ENCODE measurements around the gene TGFB1.
A peak's percentile ranks its signal among the peaks of the same experiment; 100 is the strongest.

The TGFB1 gene

DNA sequence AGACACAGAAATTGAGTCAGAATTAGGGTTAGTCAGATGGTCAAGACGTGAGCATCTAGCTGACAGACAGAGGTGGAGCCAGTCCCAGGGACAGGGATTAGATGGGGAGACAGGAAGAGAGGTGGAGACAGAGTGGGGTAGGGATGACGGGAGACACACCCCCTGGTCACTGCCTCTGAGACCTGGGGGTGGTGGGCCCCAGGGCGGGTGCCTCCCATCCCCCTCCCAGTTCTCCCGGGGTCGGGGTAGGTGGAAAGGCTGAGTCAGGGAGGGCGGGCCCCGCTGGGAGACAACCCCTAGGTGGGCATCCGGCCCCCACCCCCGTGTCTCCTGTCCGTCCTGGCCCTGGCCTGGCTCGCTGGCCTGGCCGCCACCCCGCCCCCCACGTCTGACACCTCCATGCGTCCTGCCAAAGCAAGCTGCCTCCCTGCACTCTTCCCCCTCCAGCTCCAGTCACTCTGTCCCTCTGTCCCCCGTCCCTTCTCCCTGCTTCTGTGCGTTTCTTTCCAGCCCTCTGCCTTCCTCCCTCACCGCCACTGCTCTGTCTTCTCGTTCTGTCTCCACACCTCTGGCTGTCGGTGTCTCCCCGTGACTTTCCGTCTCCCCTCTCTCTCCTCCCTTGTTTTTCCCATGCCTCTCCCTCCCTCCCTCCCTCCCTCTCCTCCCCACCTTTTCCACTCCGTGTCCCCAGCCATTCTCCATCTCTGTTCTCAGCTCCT, 28.6 kb downstream of the TGFB1 start:
- DNase-seq (ENCODE audit: low spot score): peak; percentile 84
- peak overlapping the region; percentile 97 for H3K27ac ChIP-seq
- TF ChIP-seq, protein P1, sequence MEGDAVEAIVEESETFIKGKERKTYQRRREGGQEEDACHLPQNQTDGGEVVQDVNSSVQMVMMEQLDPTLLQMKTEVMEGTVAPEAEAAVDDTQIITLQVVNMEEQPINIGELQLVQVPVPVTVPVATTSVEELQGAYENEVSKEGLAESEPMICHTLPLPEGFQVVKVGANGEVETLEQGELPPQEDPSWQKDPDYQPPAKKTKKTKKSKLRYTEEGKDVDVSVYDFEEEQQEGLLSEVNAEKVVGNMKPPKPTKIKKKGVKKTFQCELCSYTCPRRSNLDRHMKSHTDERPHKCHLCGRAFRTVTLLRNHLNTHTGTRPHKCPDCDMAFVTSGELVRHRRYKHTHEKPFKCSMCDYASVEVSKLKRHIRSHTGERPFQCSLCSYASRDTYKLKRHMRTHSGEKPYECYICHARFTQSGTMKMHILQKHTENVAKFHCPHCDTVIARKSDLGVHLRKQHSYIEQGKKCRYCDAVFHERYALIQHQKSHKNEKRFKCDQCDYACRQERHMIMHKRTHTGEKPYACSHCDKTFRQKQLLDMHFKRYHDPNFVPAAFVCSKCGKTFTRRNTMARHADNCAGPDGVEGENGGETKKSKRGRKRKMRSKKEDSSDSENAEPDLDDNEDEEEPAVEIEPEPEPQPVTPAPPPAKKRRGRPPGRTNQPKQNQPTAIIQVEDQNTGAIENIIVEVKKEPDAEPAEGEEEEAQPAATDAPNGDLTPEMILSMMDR (conservative IDR thresholded peaks at IDR 0.05; ENCODE audit: low read depth): no peak
- ChIA-PET POLR2A (ENCODE audit: low non-redundant PET) (no interaction called here), CTCF (no interaction called here)

GRCh38 chr19:41324231-41324702, 29.5 kb downstream of the TGFB1 start:
- DNase-seq (ENCODE audit: low spot score): no peak
- TF ChIP-seq, protein P1 (conservative IDR thresholded peaks at IDR 0.05; ENCODE audit: low read depth): no peak
- CTCF ChIA-PET: no interaction called here
- POLR2A ChIA-PET (ENCODE audit: low non-redundant PET): no interaction called here
- H3K27ac ChIP-seq: peak overlapping the region; percentile 97

DNA sequence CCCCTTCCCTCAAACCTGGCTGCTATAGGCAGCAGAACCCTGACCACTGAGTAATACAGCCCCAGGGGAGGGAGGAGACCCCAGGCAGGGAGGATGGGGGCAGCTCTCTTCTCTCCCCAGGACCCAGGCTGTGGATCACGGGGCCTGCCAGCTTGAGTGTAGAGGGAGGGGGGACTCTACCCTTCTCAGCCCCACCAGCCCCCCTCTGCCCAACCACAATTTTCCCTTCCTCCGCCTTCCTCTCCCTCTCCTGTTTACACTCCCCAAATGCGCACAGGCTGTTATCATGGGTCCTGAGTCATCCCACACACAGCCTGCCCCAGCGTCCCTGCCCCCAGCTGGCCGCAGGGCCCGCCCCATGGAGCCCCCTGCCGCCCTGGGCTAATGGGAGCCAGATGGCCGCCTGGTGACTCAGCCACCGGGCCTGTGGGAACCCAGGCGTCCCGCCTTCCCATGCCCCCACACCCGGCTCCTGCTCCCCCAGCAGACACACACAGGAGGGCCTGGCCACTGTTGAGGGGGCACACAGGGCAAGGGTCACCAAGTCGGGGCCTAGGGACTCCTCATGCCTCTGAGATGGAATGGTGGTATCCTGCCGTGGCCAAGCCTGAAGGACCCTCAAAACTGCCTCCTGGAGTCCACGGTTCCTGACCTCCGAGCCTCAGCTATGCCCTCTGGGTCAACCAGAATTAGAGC, 30.1 kb downstream of the TGFB1 start:
- TF ChIP-seq, protein P1 (conservative IDR thresholded peaks at IDR 0.05; ENCODE audit: low read depth): no peak
- peak overlapping the region; percentile 97 for H3K27ac ChIP-seq
- ChIA-PET POLR2A (ENCODE audit: low non-redundant PET) (interaction anchor here (0.7 kb wide), 1 partner anchor 24 kb away, joined by 3 read pairs; no protein-coding TSS in a partner anchor), CTCF (interaction anchor here (0.7 kb wide), 2 partner anchors 9 to 39 kb away, joined by 3 to 4 read pairs; no protein-coding TSS in a partner anchor)
- DNase-seq (ENCODE audit: low spot score): peak; percentile 72

DNA sequence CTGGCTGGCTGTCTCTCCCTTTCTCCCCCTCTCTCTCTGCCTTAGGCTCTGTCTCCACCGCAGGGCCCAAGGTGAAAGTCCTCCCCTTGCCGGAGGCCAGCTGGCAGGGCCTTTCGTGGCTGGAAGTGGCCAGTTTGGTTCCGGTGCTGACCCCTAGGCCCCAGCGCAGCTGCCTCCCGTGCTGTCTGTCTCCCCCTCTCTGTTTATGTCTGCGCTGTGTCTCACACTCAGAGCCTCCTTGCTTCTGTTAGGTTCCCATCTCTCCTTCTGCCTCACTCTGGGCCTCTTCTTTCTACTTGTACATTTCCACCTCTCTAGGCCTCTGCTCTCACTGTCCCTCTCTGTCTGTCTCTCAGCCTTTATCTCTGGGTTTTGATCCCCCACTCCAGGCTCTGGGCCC, 30.7 kb downstream of the TGFB1 start:
- POLR2A ChIA-PET (ENCODE audit: low non-redundant PET): no interaction called here
- H3K27ac ChIP-seq: peak overlapping the region; percentile 97
- no peak for DNase-seq (ENCODE audit: low spot score)
- CTCF ChIA-PET: interaction anchor here (0.7 kb wide), 1 partner anchor 9 kb away, joined by 3 read pairs; no protein-coding TSS in a partner anchor
- TF ChIP-seq, protein P1 (conservative IDR thresholded peaks at IDR 0.05; ENCODE audit: low read depth): no peak

- TF ChIP-seq, protein P1 (conservative IDR thresholded peaks at IDR 0.05; ENCODE audit: low read depth): no peak
- CTCF ChIA-PET: interaction anchor here (0.8 kb wide), 1 partner anchor 19 kb away, joined by 3 read pairs; no protein-coding TSS in a partner anchor
- POLR2A ChIA-PET (ENCODE audit: low non-redundant PET): no interaction called here
- H3K27ac ChIP-seq: peak overlapping the region; percentile 97
- no peak for DNase-seq (ENCODE audit: low spot score)
Measured at GRCh38 chr19:41322451-41322850, 31.3 kb downstream of the TGFB1 start.

DNA sequence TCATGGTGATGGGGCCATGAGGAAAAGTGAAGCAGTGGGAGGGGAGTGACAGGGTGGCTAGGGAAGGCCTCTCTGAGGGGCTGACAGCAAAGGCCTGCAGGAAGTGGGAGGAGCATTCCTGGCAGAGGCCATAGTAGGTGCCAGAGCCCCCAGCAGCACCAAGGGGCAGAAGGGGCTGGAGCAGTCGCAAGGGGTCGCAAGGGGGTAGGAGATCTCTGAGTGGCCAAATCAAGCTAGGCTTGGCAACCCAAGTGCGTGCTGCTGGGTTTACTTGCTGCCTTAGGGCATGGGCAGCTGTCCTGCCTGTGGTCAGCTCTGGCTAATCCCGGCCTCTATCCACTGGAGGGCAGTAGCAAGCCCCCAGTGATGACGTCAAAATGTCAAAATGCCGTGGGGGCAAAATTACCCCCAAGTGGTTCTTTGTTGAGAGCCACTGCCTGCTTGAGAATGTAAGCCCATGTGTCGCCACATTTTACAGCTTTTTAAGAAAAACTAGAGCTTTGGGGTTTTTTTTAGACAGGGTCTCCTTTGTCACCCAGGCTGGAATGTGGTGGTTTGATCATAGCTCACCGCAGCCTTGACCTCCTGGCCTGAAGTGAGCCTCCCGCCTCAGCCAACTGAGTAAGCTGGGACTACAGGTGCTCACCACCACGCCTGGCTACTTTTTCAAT, 32.0 kb downstream of the TGFB1 start:
- CTCF ChIA-PET: interaction anchor here (0.8 kb wide), 1 partner anchor 19 kb away, joined by 3 read pairs; no protein-coding TSS in a partner anchor
- peak overlapping the region; percentile 97 for H3K27ac ChIP-seq
- DNase-seq (ENCODE audit: low spot score): no peak
- POLR2A ChIA-PET (ENCODE audit: low non-redundant PET): no interaction called here
- TF ChIP-seq, protein P1 (conservative IDR thresholded peaks at IDR 0.05; ENCODE audit: low read depth): peak; percentile 56
